Measurements from ENCODE around the gene AMER3. TPM values are rescaled to one million over a fixed set of nuclear protein-coding genes. Genes with fewer than 3 reads are reported as not detected.

AMER3 gene
- total RNA-seq, 1 donor from 2014 or later, result 0.18 TPM

DNA sequence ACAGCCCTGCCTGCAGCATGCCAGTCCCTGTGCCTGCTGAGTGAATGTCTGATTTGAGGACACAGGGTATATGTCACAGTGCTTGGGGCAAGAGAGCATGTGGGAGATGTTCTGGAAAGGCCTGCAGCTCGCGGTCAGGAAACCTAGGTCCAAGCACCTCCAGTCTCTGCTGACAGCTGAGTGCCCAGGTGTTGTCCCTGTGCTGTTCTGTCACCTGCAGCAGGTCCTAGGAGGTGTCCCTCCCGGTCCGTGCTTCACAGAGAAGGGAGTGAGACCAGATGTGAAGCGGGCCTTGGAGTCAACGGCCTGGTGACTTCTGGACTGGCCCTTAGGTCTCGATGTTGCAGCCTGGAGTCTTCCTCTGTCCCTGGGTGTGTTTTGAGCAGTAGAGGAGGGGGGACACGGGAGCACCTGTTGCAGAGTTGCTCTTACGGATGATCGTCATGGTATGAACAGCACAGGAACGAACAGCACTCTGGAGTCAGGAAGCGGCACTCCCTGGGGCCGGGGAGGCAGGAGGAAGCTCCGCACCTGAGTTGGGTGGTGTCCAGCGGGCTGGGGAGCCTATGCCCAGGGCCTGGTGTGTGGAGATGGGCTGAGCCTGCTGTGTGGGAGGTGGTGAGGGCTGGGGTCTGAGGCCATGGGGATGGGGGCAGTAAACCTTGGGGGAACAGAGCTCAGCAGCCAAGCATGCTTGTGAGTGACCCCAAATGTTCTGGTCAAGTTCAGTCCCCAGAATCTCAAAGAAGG, 59.8 kb downstream of the AMER3 start:
- no peak overlapping the region for H3K27ac Mint-ChIP-seq (ENCODE audit: unreplicated experiment)
- H3K36me3 Mint-ChIP-seq (ENCODE audit: low read depth, unreplicated experiment), result peaks cover 4% of the 10 kb centered on the region
- H3K27me3 Mint-ChIP-seq (ENCODE audit: unreplicated experiment), result peaks cover 9% of the 10 kb centered on the region
- H3K4me1 Mint-ChIP-seq (ENCODE audit: unreplicated experiment), result no peaks in the 10 kb centered on the region
- H3K9me3 Mint-ChIP-seq (ENCODE audit: unreplicated experiment), result no peaks in the 10 kb centered on the region
- TF ChIP-seq CTCF (IDR thresholded peaks at IDR 0.05; ENCODE audit: unreplicated experiment), result no peak
- DNase-seq (ENCODE audit: low spot score), result no peak
- no peak overlapping the region for H3K4me3 Mint-ChIP-seq (ENCODE audit: unreplicated experiment)

Other genes starting within 250 kb of the AMER3 start
- gene POTEI, start 246.2 kb upstream of the AMER3 start, total RNA-seq (ENCODE audit: unreplicated experiment), result 0.15 TPM
- gene CFC1B, start 234.3 kb upstream of the AMER3 start, total RNA-seq (ENCODE audit: unreplicated experiment), result not detected
- gene CFC1, start 156.0 kb upstream of the AMER3 start, total RNA-seq (ENCODE audit: unreplicated experiment), result 1.2 TPM
- gene POTEJ, start 144.1 kb upstream of the AMER3 start, total RNA-seq (ENCODE audit: unreplicated experiment), result not detected
- not detected for gene GPR148, start 26.5 kb upstream of the AMER3 start, total RNA-seq (ENCODE audit: unreplicated experiment)
- 10.3 TPM for gene ARHGEF4, start 81.4 kb downstream of the AMER3 start, total RNA-seq (ENCODE audit: unreplicated experiment)

Measured in endothelial cell (in vitro differentiated cells).